ENCODE measurements around the gene JTB.

JTB gene

GRCh38 chr1:153956997-153957715, 20.3 kb downstream of the JTB start:
- DNase-seq, result no peak

GRCh38 chr1:153954826-153955225, 22.6 kb downstream of the JTB start:
- DNase-seq, result no peak

- no peak for DNase-seq
These were observed 23.6 kb downstream of the JTB start for GRCh38 chr1:153953859-153954365.

- DNase-seq, result no peak
These were observed 25.7 kb downstream of the JTB start for GRCh38 chr1:153951801-153952200.

- DNase-seq, result no peak
These were observed 26.3 kb downstream of the JTB start for GRCh38 chr1:153951183-153951582.

GRCh38 chr1:153946622-153947241, 30.7 kb downstream of the JTB start, which contains the start of gene DENND4B:
TSS of gene DENND4B (minus strand) at chr1:153946718. CDS start at chr1:153944374, 2,344 bp downstream.
- peak in 53 of 56 donors; percentile 26 to 82 (median 61) for DNase-seq

- DNase-seq, result peak in 52 of 56 donors; percentile 25 to 83 (median 62)
These were observed 31.5 kb downstream of the JTB start for GRCh38 chr1:153945795-153946621.

- DNase-seq, result peak in 14 of 56 donors; percentile 11 to 36 (median 21)
These were observed 32.2 kb downstream of the JTB start for GRCh38 chr1:153945131-153945794.

- DNase-seq, result no peak
These were observed 32.7 kb downstream of the JTB start for GRCh38 chr1:153944827-153945117.

- DNase-seq, result no peak
These were observed 33.3 kb downstream of the JTB start for GRCh38 chr1:153944005-153944826.

- no peak for DNase-seq
These were observed 34.5 kb downstream of the JTB start for GRCh38 chr1:153942766-153943549.

- no peak for DNase-seq
These were observed 35.4 kb downstream of the JTB start for GRCh38 chr1:153941826-153942725.

- DNase-seq, result no peak
These were observed 36.7 kb downstream of the JTB start for GRCh38 chr1:153940756-153941155.

- no peak for DNase-seq
These were observed 38.0 kb downstream of the JTB start for GRCh38 chr1:153939476-153939875.

GRCh38 chr1:153938996-153939395, 38.5 kb downstream of the JTB start:
- no peak for DNase-seq

- DNase-seq, result no peak
These were observed 40.1 kb downstream of the JTB start for GRCh38 chr1:153937331-153937730.

- DNase-seq, result no peak
These were observed 41.3 kb downstream of the JTB start for GRCh38 chr1:153936011-153936802.

- DNase-seq, result no peak
These were observed 42.7 kb downstream of the JTB start for GRCh38 chr1:153934746-153935145.
